ENCODE measurements around the gene CHERP.

GRCh38 chr19:16519230-16519687 lies 23.0 kb downstream of the CHERP start:
- TF ChIP-seq ZNF274 (IDR thresholded peaks at IDR 0.05; ENCODE audit: low read depth, low read length) (no peak), YY1 (IDR thresholded peaks at IDR 0.05; ENCODE audit: insufficient read depth, insufficient read length) (no peak)
